ENCODE measurements around the gene SUN5.

- TF ChIP-seq CTCF (IDR thresholded peaks at IDR 0.05) (no peak), EZH2 (IDR thresholded peaks at IDR 0.05; ENCODE audit: borderline replicate concordance, insufficient read depth, low read depth, low read length, poor library complexity, severe bottlenecking) (no peak)
Measured at GRCh38 chr20:33022289-33022688, 18.1 kb upstream of the SUN5 start.

Data from B cell (primary cell).